ENCODE measurements around the gene SS18L1. TPM values are rescaled to one million over a fixed set of nuclear protein-coding genes. Genes with fewer than 3 reads are reported as not detected.

The SS18L1 gene
- total and polyA plus RNA-seq, 2 experiments from 2014 or later, result 6.5 to 32.6 TPM

- ATAC-seq (peak; percentile 52), DNase-seq (ENCODE audit: low spot score) (no peak)
- Histone ChIP-seq H3F3A (replicated peaks; ENCODE audit: low read depth) (no peaks in the 10 kb centered on the region), H3K9me2 (ENCODE audit: insufficient read depth) (no peaks in the 10 kb centered on the region), H3K79me2 (replicated peaks; ENCODE audit: insufficient read depth) (no peaks in the 10 kb centered on the region), H3K27me3 (ENCODE audit: insufficient read depth) (no peaks in the 10 kb centered on the region), H3K4me3 (no peak overlapping the region), H3K4me2 (no peak overlapping the region), H3K4me1 (ENCODE audit: insufficient read depth) (no peaks in the 10 kb centered on the region), H3K36me3 (ENCODE audit: insufficient read depth) (no peaks in the 10 kb centered on the region), H3K27ac (ENCODE audit: low read depth) (no peak overlapping the region), H4K20me1 (replicated peaks; ENCODE audit: insufficient read depth) (no peaks in the 10 kb centered on the region), H2AFZ (no peak overlapping the region)
- TF ChIP-seq JUNB (IDR thresholded peaks at IDR 0.05; ENCODE audit: unreplicated experiment), result no peak
- TF ChIP-seq REST (IDR thresholded peaks at IDR 0.05; ENCODE audit: unreplicated experiment), result no peak
- TF ChIP-seq EZH2phosphoT487 (IDR thresholded peaks at IDR 0.05; ENCODE audit: unreplicated experiment), result no peak
- TF ChIP-seq STAT1 (IDR thresholded peaks at IDR 0.05; ENCODE audit: unreplicated experiment), result no peak
- TF ChIP-seq, protein P1, sequence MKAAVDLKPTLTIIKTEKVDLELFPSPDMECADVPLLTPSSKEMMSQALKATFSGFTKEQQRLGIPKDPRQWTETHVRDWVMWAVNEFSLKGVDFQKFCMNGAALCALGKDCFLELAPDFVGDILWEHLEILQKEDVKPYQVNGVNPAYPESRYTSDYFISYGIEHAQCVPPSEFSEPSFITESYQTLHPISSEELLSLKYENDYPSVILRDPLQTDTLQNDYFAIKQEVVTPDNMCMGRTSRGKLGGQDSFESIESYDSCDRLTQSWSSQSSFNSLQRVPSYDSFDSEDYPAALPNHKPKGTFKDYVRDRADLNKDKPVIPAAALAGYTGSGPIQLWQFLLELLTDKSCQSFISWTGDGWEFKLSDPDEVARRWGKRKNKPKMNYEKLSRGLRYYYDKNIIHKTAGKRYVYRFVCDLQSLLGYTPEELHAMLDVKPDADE (IDR thresholded peaks at IDR 0.05), result no peak
- TF ChIP-seq ZNF331 (CRISPR knock-in tag; IDR thresholded peaks at IDR 0.05; ENCODE audit: low read depth), result no peak
- TF ChIP-seq EZH2 (IDR thresholded peaks at IDR 0.05; ENCODE audit: low read depth, unreplicated experiment), result no peak
- TF ChIP-seq ZNF114 (CRISPR knock-in tag; IDR thresholded peaks at IDR 0.05), result no peak
- TF ChIP-seq CREB1 (CRISPR knock-in tag; IDR thresholded peaks at IDR 0.05; ENCODE audit: low read depth), result no peak
- no peak for TF ChIP-seq NANOG (IDR thresholded peaks at IDR 0.05; ENCODE audit: borderline replicate concordance)
- no peak for TF ChIP-seq POLR2AphosphoS5 (IDR thresholded peaks at IDR 0.05; ENCODE audit: low read depth)
- TF ChIP-seq CTCF (conservative IDR thresholded peaks at IDR 0.05; ENCODE audit: low read depth in 2 of 2), result no peak
- H3K4me3 Mint-ChIP-seq, result no peak overlapping the region
- H3K27me3 Mint-ChIP-seq (ENCODE audit: insufficient read depth, low read depth, poor library complexity), result peaks cover 19% of the 10 kb centered on the region
- H3K27ac Mint-ChIP-seq, result no peak overlapping the region
- H3K9me3 Mint-ChIP-seq, result peaks cover 39% of the 10 kb centered on the region
- H3K36me3 Mint-ChIP-seq (ENCODE audit: low read depth), result peaks cover 13% of the 10 kb centered on the region
- H3K4me1 Mint-ChIP-seq, result peaks cover 8% of the 10 kb centered on the region
Measured at GRCh38 chr20:62104791-62105345, 38.7 kb upstream of the SS18L1 start.
